GM12878 (cell line): ENCODE measurements around the gene DENND2C. TPM values are rescaled to one million over a fixed set of nuclear protein-coding genes. Genes with fewer than 3 reads are reported as not detected.

Experiments used
- ATAC-seq: fragments of 200-7000 bp; cut with Tn5 transposase; 3 replicates; pipeline ENCODE4 v1.9.1; 2020; ENCODE audit warnings: mild to moderate bottlenecking, moderate library complexity
- BruUV-seq: library from RNA; stranded (reverse); fragments of 400-500 nt; replicated peaks from 2 replicates; lab custom pipeline; 2021; lab: Mats Ljungman, UMichigan
- CTCF ChIA-PET: fragments of 300-600 bp; sonication (Branson Sonifier 250); formaldehyde crosslinking; extraction: SDS; loops from one replicate; lab custom pipeline; 2021; ENCODE audit warnings: inconsistent platforms; lab: Yijun Ruan, JAX
- POLR2A ChIA-PET: fragments of 350-600 bp; formaldehyde crosslinking; extraction: SDS; loops from one replicate; lab custom pipeline; 2021; ENCODE audit warnings: inconsistent platforms; lab: Charles Lee
- RAD21 ChIA-PET: fragments of 300-600 bp; sonication (Branson Sonifier 250); formaldehyde crosslinking; loops from one replicate; lab custom pipeline; 2023; ENCODE audit warnings: antibody characterized with exemption; ENCODE audit not compliant: unreplicated experiment; lab: Charles Lee
- SMC1A ChIA-PET: fragments of 300-600 bp; sonication (Branson Sonifier 250); formaldehyde crosslinking; loops from one replicate; lab custom pipeline; 2023; ENCODE audit not compliant: unreplicated experiment, uncharacterized antibody; lab: Charles Lee
- DNase-seq: peaks from one replicate; pipeline ENCODE4 v3.0.0-alpha.2; 2011; ENCODE audit warnings: low read depth, low spot score
- FAIRE-seq: peaks from 3 replicates; lab custom pipeline; 2011; peaks lifted over from hg19 to GRCh38; lab: Jason Lieb, UNC
- H2AFZ ChIP-seq: 2 replicates; pipeline ENCODE4 v1.6.0; 2011; ENCODE audit warnings: low read depth, low read length, control low read depth; ENCODE audit not compliant: control insufficient read depth
- H3K27ac ChIP-seq: 2 replicates; pipeline ENCODE4 v1.5.1; 2011; ENCODE audit warnings: control low read depth; ENCODE audit not compliant: control insufficient read depth, insufficient read depth
- H3K27me3 ChIP-seq, 2 experiments: replicated peaks in 1 of 2; 2 replicates each; pipeline versions ENCODE4 v1.6.0 to v1.6.1; 2011; ENCODE audit warnings: low read length in 1 of 2; ENCODE audit not compliant: control insufficient read depth in 2 of 2, insufficient read depth in 2 of 2
- H3K36me3 ChIP-seq, 2 experiments: 2 replicates each; pipeline ENCODE4 v1.5.1; 2011; ENCODE audit warnings: low read length in 1 of 2; ENCODE audit not compliant: control insufficient read depth in 2 of 2, insufficient read depth in 2 of 2
- H3K4me1 ChIP-seq: 2 replicates; pipeline ENCODE4 v1.6.1; 2011; ENCODE audit warnings: mild to moderate bottlenecking, low read length, moderate library complexity, mixed read lengths; ENCODE audit not compliant: control insufficient read depth, insufficient read depth
- H3K4me2 ChIP-seq: 2 replicates; pipeline ENCODE4 v1.6.0; 2011; ENCODE audit warnings: control low read depth; ENCODE audit not compliant: control insufficient read depth, insufficient read depth
- H3K4me3 ChIP-seq: fragments of 200-600 bp; sonication (generic); 2 replicates; pipeline ENCODE4 v1.5.1; 2016
- H3K79me2 ChIP-seq: 2 replicates; pipeline ENCODE4 v1.6.0; 2011; ENCODE audit warnings: low read length; ENCODE audit not compliant: control insufficient read depth, insufficient read depth
- H3K9ac ChIP-seq: 2 replicates; pipeline ENCODE4 v1.8.0; 2011; ENCODE audit warnings: low read length, control low read depth, mixed read lengths; ENCODE audit not compliant: control insufficient read depth, insufficient read depth
- H3K9me3 ChIP-seq: replicated peaks from 3 replicates; pipeline ENCODE4 v1.5.1; 2011; ENCODE audit warnings: mild to moderate bottlenecking, low read length; ENCODE audit not compliant: control insufficient read depth, insufficient read depth
- H4K20me1 ChIP-seq: 2 replicates; pipeline ENCODE4 v1.6.0; 2011; ENCODE audit not compliant: control insufficient read depth, insufficient read depth
- BCL3 ChIP-seq: IDR thresholded peaks from 2 replicates; pipeline ENCODE4 v1.6.1; 2011; ENCODE audit warnings: borderline replicate concordance, low read depth, mild to moderate bottlenecking, moderate library complexity, low read length; ENCODE audit not compliant: insufficient read depth, poor library complexity, severe bottlenecking
- ETV6 ChIP-seq, 2 experiments: fragments of 450-650 bp in 1 of 2; IDR thresholded peaks in 1 of 2; conservative IDR thresholded peaks in 1 of 2; 2 replicates each; pipeline ENCODE4 v1.6.1; 2014; ENCODE audit warnings: antibody characterized with exemption in 1 of 2, borderline replicate concordance in 1 of 2, low read depth in 1 of 2, mild to moderate bottlenecking in 1 of 2, moderate library complexity in 1 of 2
- JUNB ChIP-seq: IDR thresholded peaks from 2 replicates; pipeline ENCODE4 v1.6.1; 2016; ENCODE audit warnings: antibody characterized with exemption, mild to moderate bottlenecking
- NR2C2 ChIP-seq: IDR thresholded peaks from 2 replicates; pipeline ENCODE4 v1.6.1; 2011; ENCODE audit warnings: borderline replicate concordance, low read depth; ENCODE audit not compliant: control insufficient read depth, insufficient read length
- RAD21 ChIP-seq: IDR thresholded peaks from 2 replicates; pipeline ENCODE4 v1.6.1; 2011; ENCODE audit warnings: mild to moderate bottlenecking, low read depth, low read length, moderate library complexity; ENCODE audit not compliant: insufficient read depth
- SIN3A ChIP-seq: IDR thresholded peaks from 2 replicates; pipeline ENCODE4 v1.6.1; 2012; ENCODE audit warnings: low read depth, low read length, improper control_type of control experiment
- SMC3 ChIP-seq: IDR thresholded peaks from 2 replicates; pipeline ENCODE4 v1.6.1; 2011; ENCODE audit warnings: low read length, improper control_type of control experiment, borderline replicate concordance
- TCF3 ChIP-seq: IDR thresholded peaks from 2 replicates; pipeline ENCODE4 v1.6.1; 2012; ENCODE audit warnings: low read depth, mild to moderate bottlenecking, low read length, borderline replicate concordance; ENCODE audit not compliant: insufficient read depth
- WGBS: methylation state at CpG from one replicate; pipeline ENCODE4 v1.1.6; 2016; ENCODE audit warnings: low lambda C conversion rate; ENCODE audit not compliant: insufficient replicate concordance, insufficient coverage; ENCODE audit errors: missing lambda C conversion rate; 5-methylcytosine and 5-hydroxymethylcytosine counted together
- in situ Hi-C: fragments of 300-500 bp; cut with MboI; formaldehyde crosslinking; loops from 9 replicates; pipeline ENCODE4 v1.14.3; 2018; ENCODE audit warnings: mixed read lengths
- intact Hi-C: fragments of 100-400 bp; cut with micrococcal nuclease; formaldehyde crosslinking; loops from one replicate; pipeline ENCODE4 v1.14.2; 2022; ENCODE audit not compliant: unreplicated experiment
- polyA plus RNA-seq, 11 experiments: library from polyadenylated mRNA; depleted of rRNA in 4 of 11; unstranded in 6 of 11; stranded (reverse) in 5 of 11; fragments of >200 nt; fragmentation: Nextera tagmentation in 4 of 11; fragmentation: Illumina TruSeq in 1 of 11; extraction: Ambion mirVana in 4 of 11; extraction: Trizol in 1 of 11; gene quantifications; 1 replicate in 1 of 11; 2 replicates in 10 of 11; pipeline versions ENCODE4 v1.2.1 to v1.2.3, GENCODE V29; 2011 to 2016; ENCODE audit warnings: inconsistent platforms in 2 of 11, missing spikeins in 2 of 11, low read depth in 1 of 11
- total RNA-seq, 4 experiments: library from RNA; depleted of rRNA in 3 of 4; stranded (reverse); fragments of >200 nt in 3 of 4; fragmentation: Illumina TruSeq in 1 of 4; extraction: Trizol in 1 of 4; gene quantifications; 2 replicates each; pipeline versions ENCODE4 v1.2.1 to v1.2.3, GENCODE V29; 2013 to 2021
- TF ChIP-seq, protein P1 (sequence below), 3 experiments: IDR thresholded peaks in 2 of 3; conservative IDR thresholded peaks in 1 of 3; 2 replicates each; pipeline ENCODE4 v1.5.1; 2011; ENCODE audit warnings: low read depth in 3 of 3, low read length in 3 of 3, mild to moderate bottlenecking in 3 of 3, control low read depth in 2 of 3, moderate library complexity in 2 of 3, inconsistent platforms in 1 of 3, mixed read lengths in 1 of 3; ENCODE audit not compliant: control insufficient read depth in 2 of 3, insufficient read depth in 1 of 3; ENCODE audit errors: extremely low read depth in 1 of 3

DENND2C gene
- total and polyA plus RNA-seq, 10 of the 15 experiments (the other 5 are each of a cell fraction or from before 2014, with no cell fraction given) = 0.01 to 0.10 (median 0.06) TPM; not detected in 3

DNA sequence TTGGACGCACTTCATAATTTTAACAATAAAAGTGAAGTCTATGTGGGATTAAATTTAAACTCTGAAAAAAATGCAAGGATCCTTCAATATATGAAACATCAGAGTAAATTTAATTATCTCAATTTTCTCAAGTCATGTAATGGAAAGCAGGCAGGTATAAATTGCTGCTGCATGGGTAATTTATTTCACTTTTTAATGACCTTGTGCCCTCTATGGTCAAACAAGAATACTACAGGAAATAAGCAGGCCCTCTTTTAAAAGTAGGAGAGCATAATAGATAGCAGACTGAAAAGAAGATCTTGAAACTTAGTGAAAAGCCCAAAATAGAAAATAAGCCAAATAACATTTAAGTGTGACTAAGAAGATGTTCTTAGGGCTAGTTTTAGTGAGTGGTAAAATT, 111.3 kb downstream of the DENND2C start:
- 54% methylated on average over 1 of the region's 1 CpG for whole genome bisulfite sequencing
- Histone ChIP-seq H3K9me3 (no peaks in the 10 kb centered on the region), H4K20me1 (no peaks in the 10 kb centered on the region), H3K27me3 (no peaks in the 10 kb centered on the region), H3K79me2 (no peaks in the 10 kb centered on the region), H3K36me3 (no peaks in the 10 kb centered on the region), H3K4me3 (no peak overlapping the region), H3K4me2 (no peak overlapping the region), H3K4me1 (peaks cover 11% of the 10 kb centered on the region), H3K9ac (no peak overlapping the region), H2AFZ (no peak overlapping the region), H3K27ac (no peak overlapping the region)
- SMC1A ChIA-PET = interaction anchor here (0.9 to 1.3 kb wide), 2 partner anchors 133 to 210 kb away, joined by 3 to 5 read pairs; no protein-coding TSS in a partner anchor
- RAD21 ChIA-PET = interaction anchor here (1.5 kb wide), 1 partner anchor 9 kb away, joined by 4 read pairs; no protein-coding TSS in a partner anchor
- intact Hi-C loops = no loop called here
- TF ChIP-seq RAD21 (peak; percentile 69), BCL3 (no peak), TCF3 (no peak), SIN3A (no peak), NR2C2 (no peak), ETV6 (conservative IDR thresholded peaks at IDR 0.05 in 1 of 2, IDR thresholded peaks at IDR 0.05 in 1 of 2; ENCODE audit: borderline replicate concordance in 1 of 2, low read depth in 1 of 2) (peak in 1 of 2 experiments; percentile 57; a peak in 1 of 4 replicates), JUNB (no peak), SMC3 (peak; percentile 55; the same call in 1 of the 2 replicates)
- TF ChIP-seq, protein P1, sequence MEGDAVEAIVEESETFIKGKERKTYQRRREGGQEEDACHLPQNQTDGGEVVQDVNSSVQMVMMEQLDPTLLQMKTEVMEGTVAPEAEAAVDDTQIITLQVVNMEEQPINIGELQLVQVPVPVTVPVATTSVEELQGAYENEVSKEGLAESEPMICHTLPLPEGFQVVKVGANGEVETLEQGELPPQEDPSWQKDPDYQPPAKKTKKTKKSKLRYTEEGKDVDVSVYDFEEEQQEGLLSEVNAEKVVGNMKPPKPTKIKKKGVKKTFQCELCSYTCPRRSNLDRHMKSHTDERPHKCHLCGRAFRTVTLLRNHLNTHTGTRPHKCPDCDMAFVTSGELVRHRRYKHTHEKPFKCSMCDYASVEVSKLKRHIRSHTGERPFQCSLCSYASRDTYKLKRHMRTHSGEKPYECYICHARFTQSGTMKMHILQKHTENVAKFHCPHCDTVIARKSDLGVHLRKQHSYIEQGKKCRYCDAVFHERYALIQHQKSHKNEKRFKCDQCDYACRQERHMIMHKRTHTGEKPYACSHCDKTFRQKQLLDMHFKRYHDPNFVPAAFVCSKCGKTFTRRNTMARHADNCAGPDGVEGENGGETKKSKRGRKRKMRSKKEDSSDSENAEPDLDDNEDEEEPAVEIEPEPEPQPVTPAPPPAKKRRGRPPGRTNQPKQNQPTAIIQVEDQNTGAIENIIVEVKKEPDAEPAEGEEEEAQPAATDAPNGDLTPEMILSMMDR (IDR thresholded peaks at IDR 0.05 in 2 of 3, conservative IDR thresholded peaks at IDR 0.05 in 1 of 3; ENCODE audit: control insufficient read depth in 2 of 3, extremely low read depth in 1 of 3, insufficient read depth in 1 of 3, low read depth in 3 of 3, low read length in 3 of 3) = peak; percentile 32 to 55 (median 39)
- ATAC-seq (peak; percentile 88), DNase-seq (no peak), FAIRE-seq (no peak)
- BruUV-seq = no TSS peak
- POLR2A ChIA-PET = interaction anchor here (0.7 kb wide), 1 partner anchor 157 kb away, joined by 3 read pairs; no protein-coding TSS in a partner anchor
- in situ Hi-C loops = loop anchor here (10.0 kb wide), 1 partner anchor 584 kb away; the partner anchor contains the start of gene OLFML3
- CTCF ChIA-PET = interaction anchor here (0.9 to 8.0 kb wide), 6 partner anchors 43 to 580 kb away, joined by 3 to 54 read pairs (median 4); partner anchors contain the start of gene OLFML3
